ENCODE results near the gene POLR3F. TPM values are rescaled to one million over a fixed set of nuclear protein-coding genes. Genes with fewer than 3 reads are reported as not detected.

Gene POLR3F, protein sequence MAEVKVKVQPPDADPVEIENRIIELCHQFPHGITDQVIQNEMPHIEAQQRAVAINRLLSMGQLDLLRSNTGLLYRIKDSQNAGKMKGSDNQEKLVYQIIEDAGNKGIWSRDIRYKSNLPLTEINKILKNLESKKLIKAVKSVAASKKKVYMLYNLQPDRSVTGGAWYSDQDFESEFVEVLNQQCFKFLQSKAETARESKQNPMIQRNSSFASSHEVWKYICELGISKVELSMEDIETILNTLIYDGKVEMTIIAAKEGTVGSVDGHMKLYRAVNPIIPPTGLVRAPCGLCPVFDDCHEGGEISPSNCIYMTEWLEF
- 22.8 TPM for polyA plus RNA-seq (ENCODE audit: insufficient read length)
- long read RNA-seq, donor 1, transcript POLR3F-201 (9 exons, 2,416 nt), result major isoform, 5 of 5 reads
- long read RNA-seq, donor 1, partial matches to known transcripts, result 0 of 5 reads
- long read RNA-seq, donor 1, other reads (novel, unspliced or antisense), result 0 of 5 reads
- long read RNA-seq, donor 2, partial matches to known transcripts, result 0 of 3 reads
- long read RNA-seq, donor 2, other reads (novel, unspliced or antisense), result 0 of 3 reads
- long read RNA-seq, donor 3, partial matches to known transcripts, result 0 of 2 reads
- long read RNA-seq, donor 3, other reads (novel, unspliced or antisense), result 0 of 2 reads
- long read RNA-seq, donor 4, result 0 reads
- long read RNA-seq, donor 5, transcript POLR3F-201 (9 exons, 2,416 nt), result major isoform, 5 of 15 reads
- long read RNA-seq, donor 5, partial matches to known transcripts, result 10 of 15 reads
- long read RNA-seq, donor 5, other reads (novel, unspliced or antisense), result 0 of 15 reads
- long read RNA-seq, donor 6, partial matches to known transcripts, result 9 of 14 reads
- long read RNA-seq, donor 6, other reads (novel, unspliced or antisense), result 0 of 14 reads
- long read RNA-seq, donor 7, partial matches to known transcripts, result 0 of 1 reads
- long read RNA-seq, donor 7, other reads (novel, unspliced or antisense), result 0 of 1 reads
- long read RNA-seq, donor 8, partial matches to known transcripts, result 0 of 3 reads
- long read RNA-seq, donor 8, other reads (novel, unspliced or antisense), result 0 of 3 reads

DNA sequence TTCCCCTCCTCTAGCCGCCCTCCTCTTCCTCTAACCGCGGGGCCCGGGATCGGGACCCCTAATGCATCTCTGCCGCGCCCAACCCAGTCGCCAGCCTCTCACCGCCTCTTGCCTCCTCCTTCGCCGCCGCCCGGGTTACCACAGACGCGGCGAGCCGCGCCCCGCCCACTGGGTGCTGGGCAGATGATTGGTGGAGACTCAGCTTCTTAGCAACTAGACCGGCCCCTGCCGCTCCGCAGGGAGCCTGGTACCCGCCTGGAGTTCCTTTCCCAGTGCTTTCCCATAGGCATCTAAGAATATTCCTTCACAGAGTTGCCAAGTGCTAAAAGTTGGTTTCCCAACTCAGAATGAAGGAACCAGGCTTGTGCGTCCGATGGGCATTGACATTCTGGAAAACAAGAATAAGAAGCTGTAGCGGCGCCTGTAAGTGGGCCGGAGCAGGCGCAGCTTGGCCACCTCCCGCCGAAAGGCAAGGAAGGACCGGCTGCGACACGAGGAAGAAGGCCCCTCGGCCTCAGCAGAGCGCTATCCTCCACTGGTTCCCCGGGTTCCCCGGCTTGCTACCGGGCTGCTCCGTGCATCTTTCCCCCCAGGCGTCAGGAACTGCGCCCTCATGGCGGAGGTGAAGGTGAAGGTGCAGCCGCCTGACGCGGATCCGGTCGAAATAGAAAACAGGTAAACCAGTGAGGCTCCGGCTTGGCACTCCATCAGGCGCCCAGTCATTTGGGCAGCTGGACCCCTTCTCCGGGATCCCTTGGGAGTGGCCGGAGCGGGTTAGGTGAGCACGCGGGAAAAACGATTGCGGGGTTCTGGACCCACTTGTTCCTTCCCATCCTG lies at the start of gene POLR3F, which contains the start of gene DZANK1:
TSS of gene POLR3F (plus strand) at position 497 of the 837 bp plus-strand sequence. CDS start at position 614, 117 bp downstream.
TSS of gene DZANK1 (minus strand) at position 137 of the 837 bp plus-strand sequence. CDS start 1,672 bp downstream, outside the sequence.
- peak; percentile 96 for DNase-seq

DNA sequence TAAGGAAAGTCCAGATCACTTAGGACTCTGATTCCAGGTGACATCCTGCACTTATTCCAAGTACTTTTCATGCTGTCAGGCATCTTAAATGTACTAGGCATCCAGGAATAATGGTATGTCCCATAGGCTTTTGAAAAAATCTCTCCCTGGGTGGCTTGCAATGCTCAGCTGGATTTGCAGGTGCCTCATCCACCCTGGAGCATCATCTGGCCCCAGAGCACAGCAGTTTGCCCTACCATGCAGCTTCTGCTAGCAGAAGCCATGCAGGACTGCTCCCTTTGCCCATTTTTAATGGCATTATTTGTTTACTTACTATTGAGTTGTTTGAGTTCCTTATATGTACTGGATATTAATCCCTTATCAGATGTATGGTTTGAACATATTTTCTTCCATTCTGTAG lies 45.6 kb upstream of the POLR3F start:
- no peak for DNase-seq

- no peak for DNase-seq
These were observed 40.0 kb upstream of the POLR3F start for GRCh38 chr20:18427214-18427613.

GRCh38 chr20:18428490-18429173 lies 38.6 kb upstream of the POLR3F start:
- no peak for DNase-seq

DNA sequence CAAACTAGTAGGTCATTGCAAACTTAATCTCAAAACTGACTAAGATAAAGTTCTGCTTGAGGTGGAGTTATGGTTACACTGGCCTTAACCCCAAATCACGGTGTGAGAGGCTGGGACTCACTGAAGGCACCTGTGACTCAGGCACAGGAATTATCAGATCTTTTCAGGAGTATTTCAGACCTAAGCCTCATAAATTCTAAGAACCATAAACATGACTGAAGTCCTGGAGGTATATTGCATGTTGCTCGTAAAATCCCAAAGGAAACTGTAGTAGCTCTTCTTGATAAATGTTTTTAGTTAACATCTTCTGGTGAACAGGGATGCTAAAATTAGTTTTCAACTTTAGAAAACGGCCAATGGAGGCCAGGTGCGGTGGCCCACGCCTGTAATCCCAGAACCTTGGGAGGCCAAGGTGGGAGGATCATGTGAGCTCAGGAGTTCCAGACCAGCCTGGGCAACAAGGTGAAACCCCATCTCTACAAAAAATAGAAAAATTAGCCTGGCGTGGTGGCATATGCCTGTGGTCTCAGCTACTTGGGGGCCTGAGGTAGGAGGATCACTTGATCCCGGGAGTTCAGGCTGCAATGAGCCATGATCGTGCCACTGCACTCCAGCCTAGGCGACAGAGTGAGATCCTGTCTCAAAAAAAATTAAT lies 36.9 kb upstream of the POLR3F start:
- no peak for DNase-seq

DNA sequence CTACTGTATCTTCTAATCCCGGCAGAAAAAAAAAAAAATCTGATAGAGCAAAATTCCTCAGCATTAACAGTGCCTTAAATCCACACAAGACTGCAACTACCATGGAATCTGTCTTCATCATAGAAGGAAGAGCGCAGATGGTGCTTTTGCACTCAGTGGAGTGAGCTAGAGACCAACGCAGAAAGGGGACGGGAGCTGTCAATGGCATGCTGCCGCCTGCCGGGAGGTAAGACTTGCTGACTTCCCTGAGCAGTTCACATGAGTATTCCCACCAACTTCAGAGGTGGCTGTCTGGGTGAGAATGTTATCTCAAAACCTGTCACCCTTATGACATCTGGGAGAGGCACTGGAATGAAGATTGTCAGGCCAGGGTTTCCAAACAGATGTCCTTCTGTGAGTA lies 36.0 kb upstream of the POLR3F start:
- no peak for DNase-seq

DNA sequence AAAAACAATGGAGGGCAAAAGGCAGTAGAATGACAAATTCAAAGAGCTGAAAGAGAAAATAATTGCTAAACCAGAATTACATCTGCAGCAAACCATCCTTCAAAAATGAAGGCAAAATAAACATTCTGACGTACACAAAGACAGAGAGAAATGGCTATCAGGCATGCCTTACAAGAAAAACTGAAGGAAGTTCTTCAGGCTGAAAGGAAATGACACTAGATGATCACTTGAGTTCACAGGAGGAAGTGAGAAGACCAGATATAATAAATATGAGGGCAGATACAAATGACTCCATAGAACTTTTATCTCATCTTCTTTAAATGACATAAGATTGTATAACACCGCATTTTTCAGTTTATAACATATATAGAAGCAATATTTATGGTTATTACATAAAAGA lies 30.3 kb upstream of the POLR3F start:
- DNase-seq, result no peak

- DNase-seq, result no peak
These were observed 26.8 kb upstream of the POLR3F start for GRCh38 chr20:18440403-18440802.

GRCh38 chr20:18443886-18444285 lies 23.3 kb upstream of the POLR3F start:
- DNase-seq, result no peak

- DNase-seq, result no peak
These were observed 10.6 kb upstream of the POLR3F start for GRCh38 chr20:18456600-18456999.

GRCh38 chr20:18465536-18466200 lies 1.5 kb upstream of the POLR3F start:
- DNase-seq, result no peak

GRCh38 chr20:18466574-18466893 lies 656 bp upstream of the POLR3F start:
- DNase-seq, result no peak

DNA sequence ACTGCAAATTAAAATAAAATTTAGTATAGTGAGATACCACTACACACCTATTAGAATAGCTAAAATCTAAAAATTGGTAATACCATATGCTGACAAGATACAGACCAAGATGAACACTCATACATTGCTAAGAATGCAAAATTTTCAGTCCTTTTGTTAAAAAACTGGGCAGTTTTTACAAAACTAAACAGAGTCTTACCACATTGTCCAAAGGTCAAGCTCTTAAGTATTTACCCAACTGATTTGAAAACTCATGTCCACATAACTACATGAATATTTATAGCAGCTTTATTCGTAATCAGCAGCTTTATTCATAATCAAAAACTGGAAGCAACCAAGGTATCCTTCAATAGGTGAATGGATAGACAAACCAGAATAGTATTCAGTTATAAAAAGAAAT lies 10.0 kb downstream of the POLR3F start:
- no peak for DNase-seq

- no peak for DNase-seq
These were observed 10.6 kb downstream of the POLR3F start for GRCh38 chr20:18477821-18478220.

GRCh38 chr20:18481596-18481995 lies 14.4 kb downstream of the POLR3F start:
- no peak for DNase-seq

- DNase-seq, result no peak
These were observed 21.1 kb downstream of the POLR3F start for GRCh38 chr20:18488301-18488700.

DNA sequence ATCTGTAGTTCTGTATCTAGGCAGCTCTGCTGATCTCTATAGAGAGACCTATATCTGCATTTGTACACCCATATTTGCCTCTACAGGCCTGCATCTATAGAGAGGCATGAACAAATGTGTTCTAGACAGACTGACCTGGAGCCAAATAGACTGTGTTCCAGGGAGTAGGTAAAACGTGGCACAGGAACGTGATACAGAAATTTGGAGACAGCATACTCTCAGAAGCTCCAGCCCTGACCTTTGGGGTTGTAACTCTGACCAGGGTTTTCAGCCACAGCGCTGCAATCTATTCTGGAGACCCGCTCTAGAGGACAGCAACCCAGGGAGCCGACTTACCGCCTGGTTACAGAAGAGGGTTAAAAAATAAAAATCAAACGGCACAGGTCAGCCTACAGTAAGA lies 28.9 kb downstream of the POLR3F start:
- DNase-seq, result no peak

DNA sequence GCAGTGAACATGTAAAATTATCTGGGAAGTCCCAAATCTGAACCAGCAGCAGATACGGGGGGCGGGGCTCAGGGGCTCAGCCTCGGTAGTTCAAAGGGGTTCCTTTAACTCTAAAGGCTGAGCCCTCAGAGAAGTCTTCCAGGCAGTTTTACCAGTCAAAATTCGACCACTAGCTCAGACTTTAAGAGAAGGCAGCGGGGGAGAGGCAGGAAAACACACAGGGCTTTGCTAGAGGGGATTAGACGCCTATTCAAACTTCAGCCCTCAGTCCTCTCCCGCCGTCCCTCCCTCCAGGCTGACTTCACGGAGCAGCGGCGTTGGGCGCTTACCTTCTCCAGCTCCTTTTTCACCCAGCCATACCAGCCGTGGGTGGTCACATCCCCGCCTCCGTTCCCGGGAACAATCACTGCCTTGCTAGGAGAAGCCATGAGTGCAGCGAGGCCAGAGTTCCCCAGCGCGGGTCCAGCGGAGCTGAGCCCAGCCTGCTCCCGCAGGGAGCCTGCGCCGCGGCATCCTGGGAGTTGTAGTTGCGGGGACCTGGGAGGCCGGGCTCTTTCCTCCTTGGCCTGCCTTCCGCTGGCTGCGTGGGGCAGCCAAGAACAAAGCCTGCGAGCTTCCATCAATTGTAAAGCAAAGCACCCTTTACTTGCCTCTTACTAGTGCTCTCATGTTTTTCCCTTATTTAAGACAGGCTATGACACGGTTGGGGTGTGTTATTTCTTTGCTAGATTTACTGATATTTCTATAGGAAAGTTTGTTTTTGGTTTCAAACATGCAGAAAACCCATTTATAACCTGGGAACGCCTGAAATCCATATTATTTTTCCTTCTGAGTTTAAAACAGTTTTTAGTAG lies 29.8 kb downstream of the POLR3F start, which contains the start of gene RBBP9:
TSS of gene RBBP9 (minus strand) at position 486 of the 853 bp plus-strand sequence. CDS start at position 428, 58 bp downstream.
- peak; percentile 83 for DNase-seq

GRCh38 chr20:18497603-18498002 lies 30.4 kb downstream of the POLR3F start:
- no peak for DNase-seq
